BLaER1 (cell line): ENCODE measurements around the gene USP9Y.

Experiments used
- H3K27ac ChIP-seq: shearing (Covaris generic); formaldehyde crosslinking; 2 replicates; pipeline ENCODE4 v1.8.1; 2022
- H3K27me3 ChIP-seq: shearing (Covaris generic); formaldehyde crosslinking; 2 replicates; pipeline ENCODE4 v1.8.1; 2022
- H3K36me3 ChIP-seq: shearing (Covaris generic); formaldehyde crosslinking; 2 replicates; pipeline ENCODE4 v1.8.1; 2022
- H3K4me1 ChIP-seq: shearing (Covaris generic); formaldehyde crosslinking; 2 replicates; pipeline ENCODE4 v1.8.1; 2022
- H3K4me2 ChIP-seq: shearing (Covaris generic); formaldehyde crosslinking; 2 replicates; pipeline ENCODE4 v1.8.1; 2022
- H3K4me3 ChIP-seq: shearing (Covaris generic); formaldehyde crosslinking; 2 replicates; pipeline ENCODE4 v1.8.1; 2022
- H3K9ac ChIP-seq: shearing (Covaris generic); formaldehyde crosslinking; 2 replicates; pipeline ENCODE4 v1.8.1; 2022
- H3K9me3 ChIP-seq: shearing (Covaris generic); formaldehyde crosslinking; 2 replicates; pipeline ENCODE4 v1.8.1; 2022
- H4K20me1 ChIP-seq: shearing (Covaris generic); formaldehyde crosslinking; 2 replicates; pipeline ENCODE4 v1.8.1; 2022
- Cebpa-rat ChIP-seq: shearing (Covaris generic); IDR thresholded peaks from 2 replicates; pipeline ENCODE4 v1.8.1; 2022

USP9Y gene

GRCh38 chrY:12765976-12766375 is 64.9 kb downstream of the USP9Y start:
- Histone ChIP-seq H3K36me3 (no peaks in the 10 kb centered on the region), H3K27me3 (no peaks in the 10 kb centered on the region), H3K4me1 (no peaks in the 10 kb centered on the region), H3K9me3 (no peaks in the 10 kb centered on the region), H3K9ac (no peak overlapping the region), H4K20me1 (no peaks in the 10 kb centered on the region), H3K4me3 (no peak overlapping the region), H3K4me2 (no peak overlapping the region), H3K27ac (no peak overlapping the region)
- no peak for TF ChIP-seq Cebpa-rat

- Histone ChIP-seq H3K27ac (no peak overlapping the region), H3K9ac (no peak overlapping the region)
Observed at GRCh38 chrY:12784521-12784920, 83.5 kb downstream of the USP9Y start.

GRCh38 chrY:12793999-12794398 is 93.0 kb downstream of the USP9Y start:
- Histone ChIP-seq H3K9me3 (no peaks in the 10 kb centered on the region), H4K20me1 (no peaks in the 10 kb centered on the region), H3K27ac (no peak overlapping the region), H3K4me2 (no peak overlapping the region), H3K36me3 (no peaks in the 10 kb centered on the region), H3K27me3 (no peaks in the 10 kb centered on the region), H3K4me1 (no peaks in the 10 kb centered on the region), H3K9ac (no peak overlapping the region), H3K4me3 (no peak overlapping the region)
- TF ChIP-seq Cebpa-rat: no peak

More at GRCh38 chrY:12784521-12784920, 83.5 kb downstream of the USP9Y start:
- H3K27me3 ChIP-seq: no peaks in the 10 kb centered on the region
- H4K20me1 ChIP-seq: no peaks in the 10 kb centered on the region
- no peaks in the 10 kb centered on the region for H3K36me3 ChIP-seq
- no peak overlapping the region for H3K4me2 ChIP-seq
- no peaks in the 10 kb centered on the region for H3K4me1 ChIP-seq
- no peaks in the 10 kb centered on the region for H3K9me3 ChIP-seq
- H3K4me3 ChIP-seq: no peak overlapping the region
- no peak for TF ChIP-seq Cebpa-rat

GRCh38 chrY:12808046-12808445 is 107.0 kb downstream of the USP9Y start:
- Histone ChIP-seq H3K27ac (no peak overlapping the region), H3K4me2 (no peak overlapping the region), H3K4me1 (no peaks in the 10 kb centered on the region), H3K27me3 (no peaks in the 10 kb centered on the region), H3K9me3 (no peaks in the 10 kb centered on the region), H3K36me3 (no peaks in the 10 kb centered on the region), H3K9ac (no peak overlapping the region), H3K4me3 (no peak overlapping the region), H4K20me1 (no peaks in the 10 kb centered on the region)
- no peak for TF ChIP-seq Cebpa-rat

GRCh38 chrY:12809034-12809433 is 108.0 kb downstream of the USP9Y start:
- Histone ChIP-seq H3K9me3 (no peaks in the 10 kb centered on the region), H3K36me3 (no peaks in the 10 kb centered on the region), H4K20me1 (no peaks in the 10 kb centered on the region), H3K4me3 (no peak overlapping the region), H3K27me3 (no peaks in the 10 kb centered on the region), H3K4me1 (no peaks in the 10 kb centered on the region), H3K27ac (no peak overlapping the region), H3K9ac (no peak overlapping the region), H3K4me2 (no peak overlapping the region)
- no peak for TF ChIP-seq Cebpa-rat

GRCh38 chrY:12823408-12823807 is 122.4 kb downstream of the USP9Y start:
- Histone ChIP-seq H3K36me3 (no peaks in the 10 kb centered on the region), H4K20me1 (no peaks in the 10 kb centered on the region), H3K9ac (no peak overlapping the region), H3K4me1 (no peaks in the 10 kb centered on the region), H3K9me3 (no peaks in the 10 kb centered on the region), H3K4me3 (no peak overlapping the region), H3K27ac (no peak overlapping the region), H3K27me3 (no peaks in the 10 kb centered on the region), H3K4me2 (no peak overlapping the region)
- TF ChIP-seq Cebpa-rat: no peak

GRCh38 chrY:12826791-12827190 is 125.8 kb downstream of the USP9Y start:
- Histone ChIP-seq H4K20me1 (no peaks in the 10 kb centered on the region), H3K27ac (no peak overlapping the region), H3K9me3 (no peaks in the 10 kb centered on the region), H3K36me3 (no peaks in the 10 kb centered on the region), H3K4me2 (no peak overlapping the region), H3K4me3 (no peak overlapping the region), H3K4me1 (no peaks in the 10 kb centered on the region), H3K27me3 (no peaks in the 10 kb centered on the region), H3K9ac (no peak overlapping the region)
- no peak for TF ChIP-seq Cebpa-rat

GRCh38 chrY:12833284-12833683 is 132.3 kb downstream of the USP9Y start:
- Histone ChIP-seq H3K9me3 (no peaks in the 10 kb centered on the region), H3K36me3 (no peaks in the 10 kb centered on the region), H3K4me1 (no peaks in the 10 kb centered on the region), H4K20me1 (no peaks in the 10 kb centered on the region), H3K9ac (no peak overlapping the region), H3K4me3 (no peak overlapping the region), H3K27ac (no peak overlapping the region), H3K4me2 (no peak overlapping the region), H3K27me3 (no peaks in the 10 kb centered on the region)
- TF ChIP-seq Cebpa-rat: no peak

- Histone ChIP-seq H4K20me1 (no peaks in the 10 kb centered on the region), H3K36me3 (no peaks in the 10 kb centered on the region), H3K4me3 (no peak overlapping the region), H3K27ac (no peak overlapping the region), H3K9me3 (no peaks in the 10 kb centered on the region), H3K9ac (no peak overlapping the region), H3K4me2 (no peak overlapping the region), H3K4me1 (no peaks in the 10 kb centered on the region), H3K27me3 (no peaks in the 10 kb centered on the region)
- no peak for TF ChIP-seq Cebpa-rat
Observed at GRCh38 chrY:12837550-12837949, 136.5 kb downstream of the USP9Y start.

- Histone ChIP-seq H3K4me2 (no peak overlapping the region), H3K36me3 (no peaks in the 10 kb centered on the region), H3K4me1 (no peaks in the 10 kb centered on the region), H3K9me3 (no peaks in the 10 kb centered on the region), H4K20me1 (no peaks in the 10 kb centered on the region), H3K27ac (no peak overlapping the region), H3K4me3 (no peak overlapping the region), H3K9ac (no peak overlapping the region), H3K27me3 (no peaks in the 10 kb centered on the region)
- TF ChIP-seq Cebpa-rat: no peak
Observed at GRCh38 chrY:12841368-12841767, 140.3 kb downstream of the USP9Y start.

GRCh38 chrY:12846793-12847192 is 145.8 kb downstream of the USP9Y start:
- H3K9ac ChIP-seq: no peak overlapping the region
- no peak for TF ChIP-seq Cebpa-rat

More at GRCh38 chrY:12846793-12847192, 145.8 kb downstream of the USP9Y start:
- Histone ChIP-seq H3K9me3 (no peaks in the 10 kb centered on the region), H4K20me1 (no peaks in the 10 kb centered on the region), H3K4me3 (no peak overlapping the region), H3K27me3 (no peaks in the 10 kb centered on the region), H3K36me3 (no peaks in the 10 kb centered on the region), H3K4me1 (no peaks in the 10 kb centered on the region), H3K27ac (no peak overlapping the region), H3K4me2 (no peak overlapping the region)
